T-helper 17 cell (primary cell): ENCODE measurements around the gene IL1RAP. TPM values are rescaled to one million over a fixed set of nuclear protein-coding genes. Genes with fewer than 3 reads are reported as not detected.

Experiments
- ATAC-seq: fragments of 150-1000 bp; cut with Tn5 transposase; 2 replicates; pipeline ENCODE4 v1.10.0; 2021; ENCODE audit warnings: mild to moderate bottlenecking, moderate library complexity
- DNase-seq, 3 donors: peaks; one replicate each; pipeline versions ENCODE4 v3.0.0 to v3.0.0-alpha.2; 2020 to 2021
- H3K9me3 ChIP-seq: one replicate; pipeline ENCODE4 v1.7.0; 2013; ENCODE audit warnings: low read length, mild to moderate bottlenecking; ENCODE audit not compliant: control insufficient read depth, poor library complexity, severe bottlenecking
- H3K27ac Mint-ChIP-seq: one replicate; pipeline ENCODE4 v1.8.0; 2022; ENCODE audit warnings: mild to moderate bottlenecking, moderate library complexity, mixed read lengths
- H3K27me3 Mint-ChIP-seq: one replicate; pipeline ENCODE4 v1.8.0; 2022; ENCODE audit warnings: mixed read lengths
- H3K36me3 Mint-ChIP-seq: one replicate; pipeline ENCODE4 v1.8.0; 2022; ENCODE audit warnings: low read depth, mixed read lengths
- H3K4me1 Mint-ChIP-seq: one replicate; pipeline ENCODE4 v1.8.0; 2022; ENCODE audit warnings: mild to moderate bottlenecking, mixed read lengths
- H3K4me3 Mint-ChIP-seq: one replicate; pipeline ENCODE4 v1.8.0; 2022; ENCODE audit warnings: mild to moderate bottlenecking, moderate library complexity, mixed read lengths
- total RNA-seq, 4 donors: library from RNA in 2 of 4; stranded (reverse) in 2 of 4; gene quantifications; one replicate each; pipeline ENCODE4 v1.2.3 and lab custom pipeline; 2022 to 2026

IL1RAP gene
- total RNA-seq, 2 donors from 2014 or later, result 11.3 to 19.2 TPM

DNA sequence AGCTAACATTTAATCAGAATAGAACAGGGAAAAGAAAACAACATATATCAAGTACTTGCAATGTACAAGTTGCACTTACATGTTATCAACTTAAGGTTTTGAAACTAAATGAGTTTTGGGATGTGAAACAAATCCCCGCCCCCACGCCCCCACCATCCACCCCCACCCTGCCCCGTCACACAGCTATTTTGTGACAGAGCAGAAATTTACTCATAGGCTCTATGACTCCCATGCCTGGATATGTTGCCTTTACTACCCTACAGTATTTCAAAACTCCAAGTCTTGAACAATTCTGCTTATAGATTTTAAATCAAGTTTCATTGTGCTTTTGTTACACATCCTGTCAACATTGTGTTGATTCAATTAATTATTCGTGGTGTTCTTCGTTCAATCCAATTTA, 18.1 kb upstream of the IL1RAP start:
- no peak overlapping the region for H3K27ac Mint-ChIP-seq
- peaks cover 5% of the 10 kb centered on the region for H3K36me3 Mint-ChIP-seq
- ATAC-seq (no peak), DNase-seq (no peak)
- no peak overlapping the region for H3K4me3 Mint-ChIP-seq
- H3K9me3 ChIP-seq, result no peaks in the 10 kb centered on the region
- H3K27me3 Mint-ChIP-seq, result peaks cover 62% of the 10 kb centered on the region
- H3K4me1 Mint-ChIP-seq, result no peaks in the 10 kb centered on the region

DNA sequence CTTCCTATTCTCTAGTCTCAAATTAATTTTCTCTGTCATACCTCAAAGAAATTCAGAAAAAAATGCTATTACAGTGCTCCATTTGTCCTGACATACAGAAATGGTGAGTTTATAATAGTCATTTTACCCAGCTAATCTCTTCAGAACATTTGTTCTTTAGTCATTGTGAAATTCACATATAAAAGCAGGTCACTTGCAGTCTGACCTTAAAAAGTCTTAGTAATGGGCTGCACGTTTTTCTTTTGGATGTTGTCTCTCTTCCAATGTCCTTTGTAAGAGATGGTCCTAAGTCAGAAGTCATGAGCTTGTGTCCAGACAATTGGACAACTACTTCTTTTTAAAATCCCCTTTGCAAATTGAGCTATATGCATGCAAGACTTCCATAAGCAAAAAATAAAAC, 17.0 kb upstream of the IL1RAP start:
- Mint-ChIP-seq H3K27me3 (peaks cover 55% of the 10 kb centered on the region), H3K4me3 (no peak overlapping the region), H3K36me3 (peaks cover 5% of the 10 kb centered on the region), H3K27ac (no peak overlapping the region), H3K4me1 (no peaks in the 10 kb centered on the region)
- no peaks in the 10 kb centered on the region for H3K9me3 ChIP-seq
- DNase-seq (no peak), ATAC-seq (no peak)

DNA sequence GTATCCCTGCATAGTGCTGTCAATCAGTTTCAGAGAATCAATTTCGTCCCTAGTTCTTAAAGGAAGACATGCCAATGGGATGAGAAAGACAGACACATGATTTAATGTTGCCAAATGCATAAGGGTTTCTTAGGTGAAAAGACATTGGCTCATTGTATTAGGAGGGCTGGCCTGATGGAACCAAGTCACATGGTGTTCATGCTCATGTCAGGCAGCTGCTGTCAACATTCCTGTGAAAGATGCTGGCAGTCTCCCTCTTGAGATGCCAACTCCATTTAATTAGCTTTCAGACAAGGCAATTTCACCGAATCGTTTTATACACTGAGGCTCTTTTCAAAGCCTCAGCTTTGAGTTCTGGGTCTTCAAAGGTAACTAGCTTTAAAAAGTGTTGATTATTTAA, 16.1 kb upstream of the IL1RAP start:
- H3K4me1 Mint-ChIP-seq, result no peaks in the 10 kb centered on the region
- peaks cover 3% of the 10 kb centered on the region for H3K36me3 Mint-ChIP-seq
- no peak for DNase-seq
- H3K27ac Mint-ChIP-seq, result no peak overlapping the region
- peaks cover 56% of the 10 kb centered on the region for H3K27me3 Mint-ChIP-seq
- ATAC-seq, result no peak
- no peak overlapping the region for H3K4me3 Mint-ChIP-seq
- no peaks in the 10 kb centered on the region for H3K9me3 ChIP-seq

DNA sequence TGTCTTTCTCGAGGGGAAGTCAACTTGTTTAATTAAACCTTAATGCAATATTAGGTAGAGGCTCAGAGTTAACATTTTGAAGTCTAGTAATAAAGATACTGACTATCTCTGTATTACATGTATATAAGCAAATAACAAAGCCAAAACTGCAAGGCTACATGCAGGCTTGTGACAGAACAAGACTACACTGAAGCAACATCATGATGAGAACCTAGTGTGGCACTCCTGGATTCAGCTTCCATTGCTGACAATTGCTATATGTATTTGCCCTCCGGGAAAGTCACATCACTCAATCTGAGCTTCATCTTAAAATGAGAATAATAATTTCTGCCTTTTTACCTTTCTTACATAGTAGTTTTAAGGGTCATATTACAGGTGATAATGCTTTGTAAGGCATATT, 15.6 kb upstream of the IL1RAP start:
- H3K9me3 ChIP-seq, result no peaks in the 10 kb centered on the region
- Mint-ChIP-seq H3K4me3 (no peak overlapping the region), H3K4me1 (no peaks in the 10 kb centered on the region), H3K27ac (no peak overlapping the region), H3K27me3 (peaks cover 55% of the 10 kb centered on the region), H3K36me3 (peaks cover 4% of the 10 kb centered on the region)
- no peak for DNase-seq
- no peak for ATAC-seq

DNA sequence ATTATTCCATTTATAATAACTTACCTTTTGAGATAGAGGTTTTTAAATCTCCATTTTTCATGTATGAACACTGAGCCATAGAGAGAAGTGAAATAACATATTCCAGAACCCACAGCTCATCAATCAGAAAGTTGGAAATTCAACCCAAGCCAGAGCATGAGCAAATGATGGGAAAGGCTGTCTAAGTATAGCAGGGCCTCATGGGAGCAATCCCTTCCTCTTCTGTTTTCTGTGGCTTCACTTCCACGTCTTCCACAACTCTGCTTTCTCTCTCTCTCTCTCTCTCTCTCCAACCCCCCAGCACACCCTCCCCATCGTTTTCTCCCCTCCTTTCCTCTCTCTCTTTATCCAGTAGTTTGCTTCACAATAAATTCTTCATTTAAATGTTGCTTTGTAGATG, 14.8 kb upstream of the IL1RAP start:
- DNase-seq, result no peak
- no peak for ATAC-seq
- Mint-ChIP-seq H3K36me3 (peaks cover 4% of the 10 kb centered on the region), H3K4me1 (no peaks in the 10 kb centered on the region), H3K4me3 (no peak overlapping the region), H3K27me3 (peaks cover 54% of the 10 kb centered on the region), H3K27ac (no peak overlapping the region)
- no peaks in the 10 kb centered on the region for H3K9me3 ChIP-seq

DNA sequence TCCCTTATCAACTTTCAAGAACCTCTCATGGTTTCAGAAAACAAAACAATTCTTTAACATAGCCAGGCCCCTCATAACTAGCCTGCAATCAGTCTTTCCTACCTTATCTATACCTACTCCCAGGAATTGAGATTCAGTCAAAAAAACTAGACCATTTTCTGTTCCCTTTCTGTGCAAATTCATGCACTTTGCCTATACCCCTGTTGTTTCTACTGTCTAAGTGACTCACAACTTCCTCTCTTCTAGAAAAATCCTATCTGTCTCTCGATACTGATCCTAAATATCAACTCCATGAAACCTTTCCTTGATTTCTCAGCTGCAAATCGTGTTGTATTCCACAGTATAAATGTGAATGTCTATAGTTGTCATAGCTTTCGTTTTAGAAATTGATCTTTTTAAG, 10.9 kb upstream of the IL1RAP start:
- peaks cover 4% of the 10 kb centered on the region for H3K36me3 Mint-ChIP-seq
- peaks cover 43% of the 10 kb centered on the region for H3K27me3 Mint-ChIP-seq
- DNase-seq (no peak), ATAC-seq (no peak)
- no peaks in the 10 kb centered on the region for H3K9me3 ChIP-seq
- no peak overlapping the region for H3K27ac Mint-ChIP-seq
- no peak overlapping the region for H3K4me3 Mint-ChIP-seq
- H3K4me1 Mint-ChIP-seq, result no peaks in the 10 kb centered on the region

DNA sequence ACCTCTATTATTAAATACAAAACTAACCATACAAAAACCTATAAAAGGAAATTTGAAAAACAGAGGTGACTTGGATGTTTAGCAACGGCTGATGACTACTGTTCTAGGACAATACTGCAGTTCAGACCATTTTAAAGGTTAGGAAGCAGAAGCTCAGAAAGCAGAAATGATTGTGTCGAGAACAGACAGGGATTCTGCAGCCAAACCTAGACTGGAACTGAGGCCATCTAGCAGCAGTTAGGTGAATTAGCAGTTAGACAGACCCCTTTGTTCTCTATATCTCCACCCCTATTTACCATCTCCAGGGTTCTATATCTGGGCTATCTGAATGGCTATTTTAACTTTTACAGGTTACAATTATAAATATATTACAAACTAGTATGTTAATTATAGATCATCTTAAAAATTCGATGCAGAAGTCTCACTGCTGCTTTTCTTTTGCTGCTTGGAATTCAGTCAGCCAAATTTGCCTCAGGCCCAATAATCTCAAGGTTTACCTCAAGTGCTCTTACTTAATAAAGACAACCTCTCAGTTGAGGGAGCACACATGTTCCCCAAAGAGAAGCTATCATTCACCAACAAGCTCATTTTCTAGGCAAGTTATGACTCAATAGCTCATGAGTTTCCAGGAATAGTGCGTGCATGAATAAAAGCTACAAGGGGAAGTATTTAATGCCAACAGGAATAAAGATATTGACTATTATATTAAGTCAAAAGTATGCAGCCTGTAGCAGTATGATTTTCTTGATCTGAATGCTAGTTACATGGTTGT, 9.3 kb upstream of the IL1RAP start:
- no peak overlapping the region for H3K27ac Mint-ChIP-seq
- H3K4me3 Mint-ChIP-seq, result no peak overlapping the region
- no peaks in the 10 kb centered on the region for H3K4me1 Mint-ChIP-seq
- no peak for DNase-seq
- no peaks in the 10 kb centered on the region for H3K9me3 ChIP-seq
- H3K36me3 Mint-ChIP-seq, result peaks cover 4% of the 10 kb centered on the region
- ATAC-seq, result no peak
- H3K27me3 Mint-ChIP-seq, result peaks cover 35% of the 10 kb centered on the region

DNA sequence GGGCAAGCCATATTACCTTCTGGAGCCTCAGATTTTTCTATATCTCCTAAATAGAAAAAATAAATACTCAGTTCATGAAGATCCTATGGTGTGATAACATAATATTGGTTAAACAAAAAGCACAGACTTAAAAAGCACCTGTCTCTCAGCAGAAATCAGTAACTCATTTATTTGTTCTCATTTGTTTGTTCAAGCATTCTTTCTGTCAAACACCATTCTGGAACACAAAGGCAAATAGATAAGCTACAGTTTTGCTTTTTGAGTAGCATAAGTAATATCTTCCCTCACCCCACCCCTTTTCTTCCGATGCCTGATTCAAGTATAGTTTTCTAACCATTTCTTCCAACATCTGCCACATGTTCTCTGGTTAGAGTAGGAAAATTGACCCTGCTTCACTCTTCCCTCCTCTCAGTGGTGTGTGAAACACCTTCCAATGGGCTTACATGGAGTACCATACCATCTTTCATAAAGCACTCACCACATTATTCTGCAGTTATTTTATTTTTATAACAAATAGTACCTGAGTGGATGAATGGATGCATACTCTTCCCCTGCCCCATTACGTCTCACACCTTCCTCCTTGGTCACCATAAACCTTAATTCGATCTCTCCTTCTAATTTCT, 8.4 kb upstream of the IL1RAP start:
- Mint-ChIP-seq H3K4me1 (no peaks in the 10 kb centered on the region), H3K4me3 (no peak overlapping the region), H3K36me3 (peaks cover 4% of the 10 kb centered on the region), H3K27ac (no peak overlapping the region), H3K27me3 (peaks cover 34% of the 10 kb centered on the region)
- no peak for ATAC-seq
- no peaks in the 10 kb centered on the region for H3K9me3 ChIP-seq
- no peak for DNase-seq

DNA sequence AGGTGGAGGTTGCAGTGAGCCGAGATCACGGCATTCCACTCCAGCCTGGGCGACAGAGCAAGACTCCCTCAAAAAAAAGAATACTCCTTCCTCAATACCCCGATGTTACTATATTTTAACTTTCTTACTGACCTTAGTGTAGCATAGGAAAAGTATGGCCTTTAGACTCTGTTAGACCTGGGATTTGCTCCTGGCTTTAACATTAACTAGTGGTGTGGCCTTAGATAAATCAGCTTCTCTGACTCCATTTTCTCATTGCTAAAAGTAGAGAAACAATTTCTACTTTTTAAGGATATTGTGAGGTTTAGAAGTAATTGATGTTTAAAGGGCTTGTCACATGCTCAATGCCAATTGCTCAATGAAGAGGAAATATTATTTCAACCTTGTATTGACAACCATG, 7.6 kb upstream of the IL1RAP start:
- H3K36me3 Mint-ChIP-seq, result peaks cover 4% of the 10 kb centered on the region
- H3K27me3 Mint-ChIP-seq, result peaks cover 29% of the 10 kb centered on the region
- H3K27ac Mint-ChIP-seq, result no peak overlapping the region
- DNase-seq (no peak), ATAC-seq (no peak)
- H3K4me1 Mint-ChIP-seq, result no peaks in the 10 kb centered on the region
- no peak overlapping the region for H3K4me3 Mint-ChIP-seq
- no peaks in the 10 kb centered on the region for H3K9me3 ChIP-seq

DNA sequence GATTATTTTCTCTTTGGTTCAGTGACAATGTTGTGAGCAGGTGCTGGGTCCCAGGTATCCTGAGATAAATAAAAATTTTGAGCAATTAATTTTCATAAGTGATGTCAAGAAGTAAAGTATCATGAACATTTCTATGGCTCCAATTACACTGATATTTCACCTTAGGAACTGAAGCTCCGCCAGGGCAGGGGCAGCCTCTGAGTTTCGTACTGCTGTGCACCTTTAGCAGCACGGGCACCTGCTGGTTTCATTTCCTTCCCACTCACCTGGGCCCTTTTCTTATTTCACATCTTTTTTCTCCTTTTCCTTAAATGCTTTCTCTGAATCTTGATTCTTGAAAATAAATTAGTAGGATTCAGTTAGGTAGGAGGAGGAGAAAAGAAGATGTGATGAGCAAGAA, 1.2 kb upstream of the IL1RAP start:
- no peaks in the 10 kb centered on the region for H3K9me3 ChIP-seq
- DNase-seq, result no peak
- Mint-ChIP-seq H3K27me3 (no peaks in the 10 kb centered on the region), H3K36me3 (no peaks in the 10 kb centered on the region), H3K27ac (peak overlapping the region; percentile 92), H3K4me1 (peaks cover 28% of the 10 kb centered on the region), H3K4me3 (peak overlapping the region; percentile 94)
- ATAC-seq, result no peak

DNA sequence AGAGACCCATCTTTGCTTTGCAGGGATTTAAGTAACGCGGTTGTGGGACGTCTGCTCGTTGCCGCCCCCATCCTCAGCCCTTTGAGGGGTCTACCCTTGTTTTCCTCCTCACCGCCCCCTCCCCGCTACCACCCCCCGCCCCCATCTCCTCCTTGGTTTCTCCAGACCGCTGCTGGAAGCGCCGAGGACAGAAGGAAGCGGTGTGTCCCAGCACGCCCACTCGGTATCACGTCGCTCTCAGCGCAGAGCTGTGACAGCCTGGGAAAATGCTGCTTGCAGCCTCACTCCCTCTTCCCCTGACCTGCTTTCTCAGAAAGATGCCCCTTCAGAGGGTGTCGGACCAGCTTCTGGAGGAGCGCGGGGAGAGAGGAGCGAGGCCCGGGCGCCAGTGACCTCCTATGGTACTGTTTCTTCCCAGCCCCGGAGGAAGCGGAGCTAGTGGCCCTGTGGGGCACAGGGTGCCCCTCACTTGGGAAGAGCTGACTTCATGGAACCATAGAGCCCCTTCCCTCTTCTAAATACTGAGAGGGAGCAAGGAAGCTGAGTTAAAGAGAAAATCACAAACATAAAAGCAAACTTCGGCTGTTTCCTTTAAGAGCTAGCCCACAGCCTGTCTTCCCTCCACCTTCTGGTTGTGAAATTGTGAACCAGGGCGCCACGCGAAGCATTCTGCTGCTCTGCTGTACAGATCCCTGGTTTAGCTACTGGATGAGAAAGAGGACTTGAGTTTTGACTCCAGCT, 698 bp downstream of the IL1RAP start:
- H3K27ac Mint-ChIP-seq, result peak overlapping the region; percentile 92
- no peaks in the 10 kb centered on the region for H3K9me3 ChIP-seq
- DNase-seq (peak in 2 of 3 donors; percentile 16), ATAC-seq (no peak)
- H3K36me3 Mint-ChIP-seq, result no peaks in the 10 kb centered on the region
- H3K4me3 Mint-ChIP-seq, result peak overlapping the region; percentile 94
- no peaks in the 10 kb centered on the region for H3K27me3 Mint-ChIP-seq
- H3K4me1 Mint-ChIP-seq, result peaks cover 32% of the 10 kb centered on the region

DNA sequence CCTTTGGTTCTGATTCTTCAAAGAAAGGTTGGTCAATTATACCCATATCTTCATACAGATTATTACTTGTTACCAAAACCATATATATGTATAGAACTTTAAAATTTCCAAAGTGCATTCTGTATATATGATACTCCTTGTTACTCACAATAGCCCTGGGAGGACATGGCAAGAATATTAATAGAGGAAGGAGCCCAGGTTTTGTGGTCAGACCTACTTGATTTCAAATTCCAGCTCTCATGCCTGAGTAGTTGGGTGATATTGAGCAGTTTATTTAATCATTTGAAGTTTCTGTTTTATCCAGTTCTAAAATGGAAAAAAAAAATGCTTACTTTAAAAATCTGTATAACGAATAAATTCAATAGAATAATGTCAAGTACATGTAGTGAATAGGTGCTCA, 2.5 kb downstream of the IL1RAP start:
- H3K4me1 Mint-ChIP-seq, result peaks cover 32% of the 10 kb centered on the region
- DNase-seq (no peak), ATAC-seq (no peak)
- no peaks in the 10 kb centered on the region for H3K36me3 Mint-ChIP-seq
- H3K27me3 Mint-ChIP-seq, result no peaks in the 10 kb centered on the region
- no peaks in the 10 kb centered on the region for H3K9me3 ChIP-seq
- no peak overlapping the region for H3K27ac Mint-ChIP-seq
- no peak overlapping the region for H3K4me3 Mint-ChIP-seq

DNA sequence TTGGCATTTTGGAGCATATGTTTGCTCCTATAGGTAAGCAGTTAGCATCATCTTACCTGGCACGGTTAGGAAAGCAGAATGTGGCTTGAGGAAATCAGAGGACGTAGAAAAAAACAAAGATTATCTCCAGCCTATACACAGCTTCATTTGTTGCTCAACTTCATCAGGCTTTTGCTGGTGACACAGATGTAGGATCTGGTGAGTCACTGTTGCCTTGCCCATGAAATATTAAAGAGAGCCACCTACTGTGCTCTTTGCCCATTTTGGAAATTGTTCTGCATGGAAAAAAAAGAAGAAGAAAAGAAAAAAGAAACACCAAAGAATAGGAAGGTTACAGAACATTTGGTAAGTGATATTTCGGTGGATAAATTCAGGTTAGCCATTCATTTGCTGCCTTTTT, 3.8 kb downstream of the IL1RAP start:
- Mint-ChIP-seq H3K27me3 (no peaks in the 10 kb centered on the region), H3K36me3 (no peaks in the 10 kb centered on the region), H3K4me3 (no peak overlapping the region), H3K4me1 (peaks cover 37% of the 10 kb centered on the region), H3K27ac (no peak overlapping the region)
- ATAC-seq, result no peak
- H3K9me3 ChIP-seq, result no peaks in the 10 kb centered on the region
- no peak for DNase-seq
